Natural killer cell treated with Interleukin-12 subunit alpha and Interleukin-12 subunit beta and Interleukin-15 and Interleukin-18, amount 100 ng/mL, for 72 hours (primary cell): ENCODE data around the gene KIAA1217. TPM values are rescaled to one million over a fixed set of nuclear protein-coding genes. Genes with fewer than 3 reads are reported as not detected.
A peak's percentile ranks its signal among the peaks of the same experiment; 100 is the strongest.

ENCODE experiments used
- ATAC-seq, 2 donors: fragments of 150-1000 bp; cut with Tn5 transposase in 1 of 2; sonication (Bioruptor Pico), chemical (Tn5 transposase) in 1 of 2; 2 replicates each; pipeline ENCODE4 v1.10.0; 2021
- DNase-seq: peaks from one replicate; pipeline ENCODE4 v3.0.0; 2022; ENCODE audit warnings: low spot score
- H3K27ac Mint-ChIP-seq, 2 donors: 1 replicate in 1 of 2; 2 replicates in 1 of 2; pipeline ENCODE4 v1.8.0; 2022; ENCODE audit warnings: mixed read lengths in 2 of 2, mild to moderate bottlenecking in 1 of 2, moderate library complexity in 1 of 2
- H3K27me3 Mint-ChIP-seq, 2 donors: 1 replicate in 1 of 2; 2 replicates in 1 of 2; pipeline ENCODE4 v1.8.0; 2022; ENCODE audit warnings: mixed read lengths in 2 of 2
- H3K36me3 Mint-ChIP-seq: one replicate; pipeline ENCODE4 v1.8.0; 2022; ENCODE audit warnings: mixed read lengths
- H3K4me1 Mint-ChIP-seq, 2 donors: 1 replicate in 1 of 2; 2 replicates in 1 of 2; pipeline ENCODE4 v1.8.0; 2022; ENCODE audit warnings: low read depth in 2 of 2, mixed read lengths in 2 of 2, mild to moderate bottlenecking in 1 of 2
- H3K4me3 Mint-ChIP-seq: one replicate; pipeline ENCODE4 v1.8.0; 2022; ENCODE audit warnings: mixed read lengths
- H3K9me3 Mint-ChIP-seq: 2 replicates; pipeline ENCODE4 v1.8.0; 2022; ENCODE audit warnings: mixed read lengths
- total RNA-seq, 2 donors: library from RNA; stranded (reverse); gene quantifications; one replicate each; pipeline ENCODE4 v1.2.3, GENCODE V29; 2022

KIAA1217 gene, protein sequence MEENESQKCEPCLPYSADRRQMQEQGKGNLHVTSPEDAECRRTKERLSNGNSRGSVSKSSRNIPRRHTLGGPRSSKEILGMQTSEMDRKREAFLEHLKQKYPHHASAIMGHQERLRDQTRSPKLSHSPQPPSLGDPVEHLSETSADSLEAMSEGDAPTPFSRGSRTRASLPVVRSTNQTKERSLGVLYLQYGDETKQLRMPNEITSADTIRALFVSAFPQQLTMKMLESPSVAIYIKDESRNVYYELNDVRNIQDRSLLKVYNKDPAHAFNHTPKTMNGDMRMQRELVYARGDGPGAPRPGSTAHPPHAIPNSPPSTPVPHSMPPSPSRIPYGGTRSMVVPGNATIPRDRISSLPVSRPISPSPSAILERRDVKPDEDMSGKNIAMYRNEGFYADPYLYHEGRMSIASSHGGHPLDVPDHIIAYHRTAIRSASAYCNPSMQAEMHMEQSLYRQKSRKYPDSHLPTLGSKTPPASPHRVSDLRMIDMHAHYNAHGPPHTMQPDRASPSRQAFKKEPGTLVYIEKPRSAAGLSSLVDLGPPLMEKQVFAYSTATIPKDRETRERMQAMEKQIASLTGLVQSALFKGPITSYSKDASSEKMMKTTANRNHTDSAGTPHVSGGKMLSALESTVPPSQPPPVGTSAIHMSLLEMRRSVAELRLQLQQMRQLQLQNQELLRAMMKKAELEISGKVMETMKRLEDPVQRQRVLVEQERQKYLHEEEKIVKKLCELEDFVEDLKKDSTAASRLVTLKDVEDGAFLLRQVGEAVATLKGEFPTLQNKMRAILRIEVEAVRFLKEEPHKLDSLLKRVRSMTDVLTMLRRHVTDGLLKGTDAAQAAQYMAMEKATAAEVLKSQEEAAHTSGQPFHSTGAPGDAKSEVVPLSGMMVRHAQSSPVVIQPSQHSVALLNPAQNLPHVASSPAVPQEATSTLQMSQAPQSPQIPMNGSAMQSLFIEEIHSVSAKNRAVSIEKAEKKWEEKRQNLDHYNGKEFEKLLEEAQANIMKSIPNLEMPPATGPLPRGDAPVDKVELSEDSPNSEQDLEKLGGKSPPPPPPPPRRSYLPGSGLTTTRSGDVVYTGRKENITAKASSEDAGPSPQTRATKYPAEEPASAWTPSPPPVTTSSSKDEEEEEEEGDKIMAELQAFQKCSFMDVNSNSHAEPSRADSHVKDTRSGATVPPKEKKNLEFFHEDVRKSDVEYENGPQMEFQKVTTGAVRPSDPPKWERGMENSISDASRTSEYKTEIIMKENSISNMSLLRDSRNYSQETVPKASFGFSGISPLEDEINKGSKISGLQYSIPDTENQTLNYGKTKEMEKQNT (N-terminal part only)
- total RNA-seq, result 1 to 10 TPM; 1.0 to 2.3 TPM

DNA sequence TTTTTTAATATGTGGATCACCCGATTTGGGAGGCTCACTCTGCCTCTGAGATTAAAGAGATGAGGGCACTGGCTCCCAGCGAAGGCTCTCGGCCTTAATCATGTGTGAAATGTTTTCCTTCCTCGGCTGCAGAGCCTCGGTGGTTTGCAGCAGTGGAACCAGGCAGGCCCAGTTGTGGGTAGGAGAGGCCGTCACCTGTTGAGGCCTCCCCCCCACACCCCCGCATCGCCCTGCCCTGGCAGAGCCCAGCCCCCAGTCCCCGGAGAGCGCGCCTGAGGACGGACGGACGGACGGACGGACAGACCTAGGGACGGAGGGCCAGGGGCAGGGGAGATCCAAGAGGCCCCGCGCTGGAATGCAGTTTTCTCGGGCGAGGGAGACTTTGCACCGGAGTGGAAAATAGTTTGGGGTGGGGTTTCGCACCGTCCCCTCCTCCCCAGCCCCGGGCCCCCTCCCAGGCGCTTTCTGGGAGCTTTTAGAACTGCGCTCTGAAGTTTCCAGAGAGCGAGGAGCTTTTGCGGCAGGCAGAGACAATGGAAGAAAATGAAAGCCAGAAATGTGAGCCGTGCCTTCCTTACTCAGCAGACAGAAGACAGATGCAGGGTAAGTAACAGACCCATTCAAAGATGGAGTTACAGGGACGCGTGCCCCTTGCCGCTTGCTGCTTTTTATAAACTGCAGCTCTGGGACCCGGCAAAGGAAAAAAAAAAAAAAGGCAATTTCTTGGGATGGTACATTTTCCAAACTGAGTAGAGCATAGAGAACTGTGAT is at the start of gene KIAA1217:
TSS of gene KIAA1217 (plus strand) at position 478 of the 771 bp plus-strand sequence. CDS start at position 534, 56 bp downstream.
- H3K4me1 Mint-ChIP-seq, result peaks cover 0 to 7% of the 10 kb centered on the region in 2 donors
- peaks cover 30 to 43% of the 10 kb centered on the region in 2 donors for H3K27me3 Mint-ChIP-seq
- H3K27ac Mint-ChIP-seq, result no peak within 1 kb of the TSS
- ATAC-seq, result peak in 1 of 2 donors; percentile 45
- peak within 1 kb of the TSS; percentile 8 for H3K4me3 Mint-ChIP-seq
- no peaks in the 10 kb centered on the region for H3K36me3 Mint-ChIP-seq
- no peaks in the 10 kb centered on the region for H3K9me3 Mint-ChIP-seq
- DNase-seq, result no peak

DNA sequence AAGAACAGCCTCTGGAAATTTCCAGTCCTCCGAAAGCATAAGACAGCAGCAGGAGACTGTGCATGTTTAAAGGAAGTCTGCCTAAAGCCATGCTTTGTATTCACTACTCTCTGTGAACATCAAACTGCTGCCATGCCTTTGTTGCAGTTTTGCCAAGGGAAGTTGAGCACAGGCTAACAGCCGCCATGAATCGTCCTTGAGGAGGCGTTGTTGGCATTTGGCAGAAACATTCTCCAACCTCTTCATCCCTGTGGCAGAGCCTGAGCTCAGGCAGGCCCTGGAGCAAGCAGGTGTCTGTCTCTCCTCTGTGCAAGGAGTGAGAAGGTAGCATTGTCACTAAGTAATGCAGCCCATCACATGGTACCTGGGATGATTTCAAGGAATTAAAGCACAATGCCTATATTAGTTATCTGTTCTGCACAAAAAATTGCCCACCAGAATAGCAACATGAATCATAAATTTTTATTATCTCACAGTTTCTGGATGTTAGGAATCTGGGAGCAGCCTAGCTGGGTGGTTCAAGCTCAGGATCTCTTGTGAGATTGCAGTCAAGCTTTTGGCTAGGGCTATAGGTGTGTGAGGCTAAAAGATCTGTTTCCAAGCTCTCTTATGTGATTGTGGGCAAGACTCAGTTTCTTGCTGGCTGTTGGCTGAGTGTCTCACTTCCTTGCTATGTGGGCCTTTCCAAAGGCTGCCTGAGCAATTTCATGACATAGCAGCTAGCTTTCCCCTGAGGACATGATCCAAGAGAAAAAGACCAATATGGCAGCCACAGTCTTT is 46.5 kb upstream of the KIAA1217 start:
- ATAC-seq, result no peak
- H3K27me3 Mint-ChIP-seq, result no peaks in the 10 kb centered on the region
- peaks cover 11% of the 10 kb centered on the region for H3K9me3 Mint-ChIP-seq
- no peak overlapping the region for H3K4me3 Mint-ChIP-seq
- H3K27ac Mint-ChIP-seq, result no peak overlapping the region
- H3K4me1 Mint-ChIP-seq, result no peaks in the 10 kb centered on the region
- H3K36me3 Mint-ChIP-seq, result no peaks in the 10 kb centered on the region
- no peak for DNase-seq

- H3K27me3 Mint-ChIP-seq, result no peaks in the 10 kb centered on the region
- no peak overlapping the region for H3K27ac Mint-ChIP-seq
- H3K4me1 Mint-ChIP-seq, result no peaks in the 10 kb centered on the region
- no peak for ATAC-seq
- no peak for DNase-seq
- peaks cover 11% of the 10 kb centered on the region for H3K9me3 Mint-ChIP-seq
- no peaks in the 10 kb centered on the region for H3K36me3 Mint-ChIP-seq
- H3K4me3 Mint-ChIP-seq, result no peak overlapping the region
These were observed 45.5 kb upstream of the KIAA1217 start for GRCh38 chr10:24163485-24163884.

GRCh38 chr10:24168258-24169170 is 40.4 kb upstream of the KIAA1217 start:
- H3K4me1 Mint-ChIP-seq, result no peaks in the 10 kb centered on the region
- H3K36me3 Mint-ChIP-seq, result no peaks in the 10 kb centered on the region
- no peaks in the 10 kb centered on the region for H3K27me3 Mint-ChIP-seq
- no peak for DNase-seq
- H3K27ac Mint-ChIP-seq, result no peak overlapping the region
- ATAC-seq, result no peak
- H3K9me3 Mint-ChIP-seq, result peaks cover 12% of the 10 kb centered on the region
- H3K4me3 Mint-ChIP-seq, result no peak overlapping the region

DNA sequence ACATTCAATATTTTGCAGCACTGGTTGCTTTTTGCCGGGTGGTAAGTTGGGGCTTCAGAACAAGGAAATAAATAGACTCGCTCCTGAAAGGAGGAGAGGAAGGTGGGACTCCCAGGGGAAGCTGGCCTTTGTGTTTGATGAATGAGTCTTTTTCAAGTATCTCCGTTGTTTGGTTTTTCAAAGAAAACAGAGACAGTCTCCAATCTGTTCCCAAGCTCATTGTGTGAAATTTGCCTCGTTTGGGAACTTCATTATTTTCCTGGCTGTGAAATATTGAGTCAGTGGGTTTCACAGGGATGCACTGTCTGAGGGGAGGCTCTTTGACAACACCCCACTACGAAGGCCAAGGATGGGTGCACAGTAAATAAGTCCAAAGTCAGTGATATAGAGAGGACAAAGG is 38.7 kb upstream of the KIAA1217 start:
- ATAC-seq (no peak), DNase-seq (no peak)
- Mint-ChIP-seq H3K4me1 (no peaks in the 10 kb centered on the region), H3K4me3 (no peak overlapping the region), H3K27me3 (no peaks in the 10 kb centered on the region), H3K36me3 (no peaks in the 10 kb centered on the region), H3K9me3 (peaks cover 7% of the 10 kb centered on the region), H3K27ac (no peak overlapping the region)

DNA sequence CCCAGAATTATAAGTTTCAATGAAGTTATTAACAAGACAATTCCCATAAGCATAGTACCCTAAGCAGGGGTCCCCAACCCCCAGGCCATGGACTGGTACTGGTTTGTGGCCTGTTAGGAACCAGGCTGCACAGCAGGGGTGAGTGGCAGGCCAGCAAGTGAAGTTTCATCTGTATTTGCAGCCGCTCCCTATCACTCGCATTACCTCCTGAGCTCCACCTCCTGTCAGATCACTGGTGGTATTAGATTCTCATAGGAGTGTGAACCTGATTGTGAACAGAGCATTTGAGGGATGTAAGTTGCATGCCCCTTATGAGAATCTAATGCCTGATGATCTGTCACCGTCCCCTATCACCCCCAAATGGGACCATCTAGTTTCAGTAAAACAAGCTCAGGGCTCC is 36.0 kb upstream of the KIAA1217 start:
- no peak overlapping the region for H3K4me3 Mint-ChIP-seq
- DNase-seq (no peak), ATAC-seq (no peak)
- H3K9me3 Mint-ChIP-seq, result peaks cover 10% of the 10 kb centered on the region
- no peaks in the 10 kb centered on the region for H3K4me1 Mint-ChIP-seq
- no peaks in the 10 kb centered on the region for H3K27me3 Mint-ChIP-seq
- no peak overlapping the region for H3K27ac Mint-ChIP-seq
- no peaks in the 10 kb centered on the region for H3K36me3 Mint-ChIP-seq

GRCh38 chr10:24174014-24174413 is 34.9 kb upstream of the KIAA1217 start:
- no peak overlapping the region for H3K4me3 Mint-ChIP-seq
- H3K4me1 Mint-ChIP-seq, result no peaks in the 10 kb centered on the region
- H3K36me3 Mint-ChIP-seq, result no peaks in the 10 kb centered on the region
- H3K9me3 Mint-ChIP-seq, result peaks cover 10% of the 10 kb centered on the region
- H3K27me3 Mint-ChIP-seq, result no peaks in the 10 kb centered on the region
- ATAC-seq (no peak), DNase-seq (no peak)
- H3K27ac Mint-ChIP-seq, result no peak overlapping the region

GRCh38 chr10:24176658-24177057 is 32.3 kb upstream of the KIAA1217 start:
- Mint-ChIP-seq H3K4me1 (no peaks in the 10 kb centered on the region), H3K36me3 (no peaks in the 10 kb centered on the region), H3K9me3 (peaks cover 17% of the 10 kb centered on the region), H3K27me3 (peaks cover 0 to 8% of the 10 kb centered on the region in 2 donors), H3K4me3 (no peak overlapping the region), H3K27ac (no peak overlapping the region)
- no peak for ATAC-seq
- DNase-seq, result no peak

DNA sequence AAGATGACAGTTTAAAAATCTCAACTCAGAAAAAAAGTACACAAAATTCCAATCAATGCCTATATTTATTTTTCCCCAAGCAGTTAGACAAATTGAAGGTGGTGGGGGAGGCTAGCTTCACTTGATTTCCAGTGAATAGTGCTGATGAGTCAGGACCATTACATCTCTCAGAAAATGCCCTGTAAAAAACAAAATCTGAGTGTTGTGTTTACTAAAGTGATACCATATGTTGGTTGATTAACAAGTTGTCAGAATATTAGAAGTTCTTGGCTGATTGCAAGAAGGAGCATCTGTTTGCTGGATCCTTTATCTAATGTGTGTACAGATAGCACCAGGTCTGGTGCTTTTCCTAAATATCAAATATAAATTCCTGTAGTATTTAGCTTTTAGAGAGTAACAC is 31.3 kb upstream of the KIAA1217 start:
- no peaks in the 10 kb centered on the region for H3K36me3 Mint-ChIP-seq
- ATAC-seq, result no peak
- H3K4me1 Mint-ChIP-seq, result no peaks in the 10 kb centered on the region
- no peak overlapping the region for H3K27ac Mint-ChIP-seq
- peaks cover 0 to 8% of the 10 kb centered on the region in 2 donors for H3K27me3 Mint-ChIP-seq
- no peak for DNase-seq
- H3K9me3 Mint-ChIP-seq, result peaks cover 17% of the 10 kb centered on the region
- H3K4me3 Mint-ChIP-seq, result no peak overlapping the region

- peaks cover 11% of the 10 kb centered on the region for H3K9me3 Mint-ChIP-seq
- no peak overlapping the region for H3K27ac Mint-ChIP-seq
- no peak for DNase-seq
- H3K4me1 Mint-ChIP-seq, result no peaks in the 10 kb centered on the region
- no peaks in the 10 kb centered on the region for H3K36me3 Mint-ChIP-seq
- ATAC-seq, result no peak
- H3K4me3 Mint-ChIP-seq, result no peak overlapping the region
- H3K27me3 Mint-ChIP-seq, result peaks cover 0 to 8% of the 10 kb centered on the region in 2 donors
These were observed 28.0 kb upstream of the KIAA1217 start for GRCh38 chr10:24180891-24181290.

- Mint-ChIP-seq H3K27me3 (peaks cover 3 to 8% of the 10 kb centered on the region in 2 donors), H3K4me3 (no peak overlapping the region), H3K36me3 (no peaks in the 10 kb centered on the region), H3K27ac (no peak overlapping the region), H3K9me3 (peaks cover 8% of the 10 kb centered on the region), H3K4me1 (no peaks in the 10 kb centered on the region)
- ATAC-seq (no peak), DNase-seq (no peak)
These were observed 24.5 kb upstream of the KIAA1217 start for GRCh38 chr10:24184455-24184854.

- no peak overlapping the region for H3K4me3 Mint-ChIP-seq
- H3K4me1 Mint-ChIP-seq, result no peaks in the 10 kb centered on the region
- H3K27ac Mint-ChIP-seq, result no peak overlapping the region
- DNase-seq (no peak), ATAC-seq (no peak)
- no peaks in the 10 kb centered on the region for H3K27me3 Mint-ChIP-seq
- H3K9me3 Mint-ChIP-seq, result no peaks in the 10 kb centered on the region
- H3K36me3 Mint-ChIP-seq, result no peaks in the 10 kb centered on the region
These were observed 15.6 kb upstream of the KIAA1217 start for GRCh38 chr10:24193330-24193729.
